Effector memory CD4-positive, alpha-beta T cell (primary cell): Measurements from ENCODE around the gene APOBEC3H.
"Not testable (repeated sequence)": the region's sequence is repeated elsewhere in the genome, so short reads cannot be mapped to it uniquely, and the experiment has no call there.

Experiments used
- DNase-seq, 3 donors: peaks; one replicate each; pipeline ENCODE4 v3.0.0-alpha.2; 2020
- H3K27ac ChIP-seq: 2 replicates; pipeline ENCODE4 v1.7.0; 2013; ENCODE audit warnings: mild to moderate bottlenecking, low read length, moderate library complexity; ENCODE audit not compliant: insufficient read depth, poor library complexity, severe bottlenecking
- H3K27me3 ChIP-seq: replicated peaks from 2 replicates; pipeline ENCODE4 v1.7.0; 2013; ENCODE audit warnings: mild to moderate bottlenecking, low read length; ENCODE audit not compliant: insufficient read depth, control insufficient read depth, poor library complexity, severe bottlenecking
- H3K36me3 ChIP-seq: 2 replicates; pipeline ENCODE4 v1.7.0; 2013; ENCODE audit warnings: mild to moderate bottlenecking, low read length, moderate library complexity; ENCODE audit not compliant: control insufficient read depth, insufficient read depth
- H3K4me1 ChIP-seq: 2 replicates; pipeline ENCODE4 v1.7.0; 2013; ENCODE audit warnings: low read length, mild to moderate bottlenecking; ENCODE audit not compliant: control insufficient read depth, insufficient read depth, poor library complexity, severe bottlenecking
- H3K4me3 ChIP-seq: 2 replicates; pipeline ENCODE4 v1.7.0; 2013; ENCODE audit warnings: low read length, low read depth, mild to moderate bottlenecking; ENCODE audit not compliant: insufficient read depth, poor library complexity, severe bottlenecking
- H3K9me3 ChIP-seq: 2 replicates; pipeline ENCODE4 v1.7.0; 2013; ENCODE audit warnings: mild to moderate bottlenecking, low read length, moderate library complexity; ENCODE audit not compliant: control insufficient read depth

The APOBEC3H gene

DNA sequence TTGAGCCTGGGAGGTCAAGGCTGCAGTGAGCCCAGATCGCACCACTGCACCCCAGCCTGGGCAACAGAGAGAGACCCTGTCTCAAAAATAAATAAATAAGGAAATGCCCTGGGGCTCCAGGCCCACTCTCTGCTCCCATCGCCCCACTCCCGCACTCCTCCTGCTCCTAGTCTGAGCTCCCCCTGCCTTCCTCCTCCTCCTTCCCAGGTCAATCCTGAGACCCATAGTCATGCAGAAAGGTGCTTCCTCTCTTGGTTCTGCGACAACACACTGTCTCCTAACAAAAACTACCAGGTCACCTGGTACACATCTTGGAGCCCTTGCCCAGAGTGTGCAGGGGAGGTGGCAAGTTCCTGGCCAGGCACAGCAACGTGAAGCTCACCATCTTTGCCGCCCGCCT lies 26.9 kb upstream of the APOBEC3H start:
- no peaks in the 10 kb centered on the region for H3K4me1 ChIP-seq
- H3K4me3 ChIP-seq: no peak overlapping the region
- no peaks in the 10 kb centered on the region for H3K27me3 ChIP-seq
- H3K36me3 ChIP-seq: no peaks in the 10 kb centered on the region
- DNase-seq: no peak
- no peaks in the 10 kb centered on the region for H3K9me3 ChIP-seq
- no peak overlapping the region for H3K27ac ChIP-seq

DNA sequence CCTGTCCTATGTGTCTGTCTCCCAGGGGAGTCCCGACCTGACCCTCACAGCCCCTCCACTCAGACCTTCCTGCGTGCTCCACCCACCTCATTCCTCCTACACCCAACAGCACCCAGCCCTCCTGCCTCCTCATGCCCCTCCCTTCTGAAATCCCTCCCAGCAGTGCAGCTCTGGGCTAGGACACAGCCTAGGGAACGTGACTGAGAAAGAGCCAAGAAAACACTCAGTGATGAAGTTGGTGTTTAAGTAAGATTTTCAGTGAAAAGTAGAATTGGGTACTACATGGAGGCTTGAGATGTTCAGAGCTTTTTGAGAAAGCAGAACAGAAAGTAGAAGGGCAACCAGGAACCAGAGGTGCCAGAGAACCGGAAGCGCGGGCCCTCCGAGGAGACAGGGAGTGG lies 24.5 kb upstream of the APOBEC3H start:
- H3K27ac ChIP-seq, H3K36me3 ChIP-seq, H3K27me3 ChIP-seq, DNase-seq, H3K9me3 ChIP-seq, H3K4me1 ChIP-seq, H3K4me3 ChIP-seq: not testable (repeated sequence)

DNA sequence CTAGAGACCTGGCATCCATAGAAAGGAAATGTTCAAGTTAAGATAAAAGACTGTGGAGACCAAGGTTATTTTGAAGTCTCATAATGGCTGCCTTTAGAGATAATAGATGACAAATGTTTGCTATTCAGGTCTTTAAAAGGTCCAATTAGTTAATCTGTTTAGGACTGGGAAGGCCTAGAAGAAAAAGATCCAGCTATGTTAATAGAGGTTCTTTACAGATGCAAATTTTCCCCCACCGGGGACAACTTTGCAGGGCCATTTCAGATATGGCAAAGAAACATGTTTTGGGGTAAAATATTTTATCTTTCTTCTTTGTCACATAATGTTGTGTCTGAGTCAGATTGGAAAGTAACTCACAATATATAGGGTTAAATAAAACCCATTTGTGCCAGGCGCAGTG lies 23.1 kb upstream of the APOBEC3H start:
- H3K4me3 ChIP-seq: no peak overlapping the region
- H3K36me3 ChIP-seq: no peaks in the 10 kb centered on the region
- no peak overlapping the region for H3K27ac ChIP-seq
- H3K9me3 ChIP-seq: no peaks in the 10 kb centered on the region
- no peaks in the 10 kb centered on the region for H3K27me3 ChIP-seq
- peaks cover 10% of the 10 kb centered on the region for H3K4me1 ChIP-seq
- DNase-seq: no peak

DNA sequence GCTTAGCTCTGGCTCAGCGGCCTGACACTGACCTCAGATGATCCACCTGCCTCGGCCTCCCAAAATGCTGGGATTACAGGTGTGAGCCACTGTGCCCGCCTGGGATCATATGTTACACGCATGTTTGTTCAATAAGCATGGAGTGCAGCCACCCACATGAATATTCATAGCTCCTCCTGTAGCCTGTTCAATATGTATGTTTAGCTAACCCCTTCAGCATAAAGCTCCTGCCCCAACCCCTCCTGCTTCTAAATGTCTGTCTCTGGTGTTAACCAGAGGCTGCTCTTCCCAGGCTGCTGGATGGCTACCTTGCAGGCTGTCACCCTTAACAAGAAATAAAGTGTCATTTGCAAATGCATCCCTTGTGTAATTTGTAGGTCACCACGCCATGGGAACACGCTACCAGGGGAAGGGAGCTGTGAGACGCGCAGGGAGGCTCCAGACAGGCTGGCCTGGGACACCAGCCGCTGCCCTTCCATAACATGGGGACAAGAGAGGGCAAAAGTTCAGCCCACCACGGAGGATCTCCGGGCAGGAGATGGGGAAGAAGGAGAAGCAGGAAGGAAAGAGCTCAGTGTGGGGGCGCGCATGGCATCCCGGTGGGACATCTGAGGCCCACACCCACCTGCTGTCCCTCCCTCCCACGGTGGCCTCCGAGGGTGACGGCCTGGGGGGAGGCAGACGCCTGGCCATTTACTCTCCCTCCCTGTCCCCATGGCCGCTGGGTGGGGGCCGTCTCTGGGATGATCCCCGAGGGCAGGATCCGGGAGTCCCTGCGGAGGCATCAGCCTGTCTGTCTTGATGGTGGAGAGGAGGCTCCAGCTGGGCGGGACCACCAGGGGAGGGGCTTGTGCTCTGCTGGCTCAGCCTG lies 20.7 kb upstream of the APOBEC3H start:
- H3K4me3 ChIP-seq, H3K27me3 ChIP-seq, H3K9me3 ChIP-seq, DNase-seq: not testable (repeated sequence)
- peaks cover 11% of the 10 kb centered on the region for H3K36me3 ChIP-seq
- peak overlapping the region; percentile 25 for H3K27ac ChIP-seq
- peaks cover 20% of the 10 kb centered on the region for H3K4me1 ChIP-seq

DNA sequence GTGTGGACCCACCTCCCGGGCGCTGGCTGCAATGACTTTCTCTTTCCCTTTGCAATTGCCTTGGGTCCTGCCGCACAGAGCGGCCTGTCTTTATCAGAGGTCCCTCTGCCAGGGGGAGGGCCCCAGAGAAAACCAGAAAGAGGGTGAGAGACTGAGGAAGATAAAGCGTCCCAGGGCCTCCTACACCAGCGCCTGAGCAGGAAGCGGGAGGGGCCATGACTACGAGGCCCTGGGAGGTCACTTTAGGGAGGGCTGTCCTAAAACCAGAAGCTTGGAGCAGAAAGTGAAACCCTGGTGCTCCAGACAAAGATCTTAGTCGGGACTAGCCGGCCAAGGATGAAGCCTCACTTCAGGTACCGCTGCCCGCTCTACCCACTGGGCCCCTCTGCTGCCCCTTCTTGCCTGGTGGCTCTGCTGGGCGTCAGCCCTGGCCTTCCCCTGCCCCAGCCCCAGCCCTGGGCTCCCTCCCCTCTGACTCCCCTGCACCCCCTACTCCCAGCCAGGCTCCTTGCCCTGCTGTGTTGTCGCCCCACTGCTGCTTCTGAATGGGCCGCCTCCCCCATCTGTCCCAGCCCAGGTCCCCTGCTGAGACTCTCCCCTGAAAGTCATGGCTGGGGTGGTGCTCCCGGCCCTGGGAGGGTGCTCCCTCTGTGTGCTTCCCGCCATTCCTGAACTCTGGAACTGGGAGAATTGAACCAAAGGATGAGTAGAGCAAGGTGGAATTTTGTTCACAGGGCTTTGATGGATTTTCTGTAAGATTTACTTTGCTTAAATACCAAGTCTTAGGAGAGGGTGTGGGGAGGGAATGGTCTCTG lies 19.8 kb upstream of the APOBEC3H start, which contains the start of gene APOBEC3G:
Gene APOBEC3G (plus strand): TSS at position 250 of the 815 bp plus-strand sequence. CDS start 87 bp downstream, at position 337.
- not testable (repeated sequence) for H3K27me3 ChIP-seq
- Histone ChIP-seq H3K27ac (peak within 1 kb of the TSS; percentile 77), H3K4me1 (peaks cover 20% of the 10 kb centered on the region)

DNA sequence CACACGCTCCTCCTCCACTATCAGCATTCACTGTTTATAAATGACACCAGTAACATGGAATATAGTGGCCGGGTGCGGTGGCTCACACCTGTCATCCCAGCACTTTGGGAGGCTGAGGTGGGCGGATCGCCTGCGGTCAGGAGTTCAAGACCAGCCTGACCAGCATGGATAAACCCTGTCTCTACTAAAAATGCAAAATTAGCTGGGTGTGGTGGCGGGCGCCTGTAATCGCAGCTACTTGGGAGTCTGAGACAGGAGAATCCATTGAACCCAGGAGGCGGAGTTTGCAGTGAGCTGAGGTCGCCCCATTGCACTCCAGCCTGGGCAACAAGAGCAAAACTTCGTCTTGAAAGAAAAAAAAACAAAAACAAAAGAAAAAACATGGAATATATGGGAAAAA lies 19.1 kb upstream of the APOBEC3H start:
- DNase-seq, H3K27me3 ChIP-seq, H3K9me3 ChIP-seq: not testable (repeated sequence)
- Histone ChIP-seq H3K4me3 (peak overlapping the region; percentile 57), H3K27ac (peak overlapping the region; percentile 77), H3K4me1 (peaks cover 23% of the 10 kb centered on the region), H3K36me3 (peaks cover 21% of the 10 kb centered on the region)

More for the DNA sequence above, 19.8 kb upstream of the APOBEC3H start, which contains the start of gene APOBEC3G:
- not testable (repeated sequence) for H3K9me3 ChIP-seq
- Histone ChIP-seq H3K4me3 (peak within 1 kb of the TSS; percentile 57), H3K36me3 (peaks cover 20% of the 10 kb centered on the region)
- peak; percentile 48 to 51 (median 50) for DNase-seq

DNA sequence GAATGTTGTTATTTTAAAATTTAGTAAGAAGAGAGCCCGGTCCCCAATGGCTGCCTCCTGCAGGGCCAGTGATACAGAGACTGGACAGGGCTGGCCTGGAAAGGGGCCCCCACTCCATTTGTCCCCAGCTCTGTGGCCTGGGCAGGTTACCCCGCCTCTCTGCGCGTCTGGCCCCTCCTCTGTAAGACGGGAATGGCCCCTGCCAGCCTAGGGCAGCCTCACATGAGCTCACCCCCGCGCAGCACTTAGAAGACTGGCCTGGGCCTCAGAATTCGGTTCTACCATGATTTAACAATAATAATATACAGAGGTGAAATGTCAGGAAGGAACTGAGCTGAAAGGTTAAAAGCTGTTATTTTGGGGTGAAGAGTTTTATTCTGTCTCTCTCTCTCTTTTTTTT lies 18.7 kb upstream of the APOBEC3H start:
- H3K27ac ChIP-seq: no peak overlapping the region
- peaks cover 27% of the 10 kb centered on the region for H3K4me1 ChIP-seq
- no peaks in the 10 kb centered on the region for H3K9me3 ChIP-seq
- peak overlapping the region; percentile 57 for H3K4me3 ChIP-seq
- DNase-seq: no peak
- peaks cover 23% of the 10 kb centered on the region for H3K36me3 ChIP-seq
- H3K27me3 ChIP-seq: no peaks in the 10 kb centered on the region

DNA sequence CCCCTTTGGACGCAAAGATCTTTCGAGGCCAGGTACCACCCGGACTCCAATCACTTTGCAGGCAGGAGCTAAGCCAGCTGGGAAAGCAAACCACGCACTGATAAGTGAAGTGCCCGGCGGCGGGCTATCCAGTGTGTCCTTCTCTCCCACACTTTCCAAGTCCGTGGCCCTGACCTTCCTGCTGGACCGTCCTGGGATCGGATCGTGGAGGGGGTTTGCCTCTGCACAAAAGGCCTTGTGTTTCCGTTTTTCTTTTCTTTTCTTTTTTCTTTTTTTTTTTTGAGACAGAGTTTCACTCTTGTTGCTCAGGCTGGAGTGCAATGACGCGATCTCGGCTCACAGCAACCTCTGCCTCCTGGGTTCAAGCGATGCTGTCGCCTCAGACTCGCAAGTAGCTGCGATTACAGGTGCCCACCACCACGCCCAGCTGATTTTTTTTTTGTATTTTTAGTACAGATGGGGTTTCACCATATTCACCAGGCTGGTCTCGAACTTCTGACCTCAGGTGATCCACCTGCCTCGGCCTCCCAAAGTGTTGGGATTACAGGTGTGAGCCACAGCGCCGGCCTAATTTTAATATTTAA lies 17.9 kb upstream of the APOBEC3H start:
- not testable (repeated sequence) for H3K9me3 ChIP-seq, DNase-seq, H3K27me3 ChIP-seq, H3K27ac ChIP-seq, H3K4me3 ChIP-seq
- peaks cover 28% of the 10 kb centered on the region for H3K36me3 ChIP-seq
- peaks cover 28% of the 10 kb centered on the region for H3K4me1 ChIP-seq

DNA sequence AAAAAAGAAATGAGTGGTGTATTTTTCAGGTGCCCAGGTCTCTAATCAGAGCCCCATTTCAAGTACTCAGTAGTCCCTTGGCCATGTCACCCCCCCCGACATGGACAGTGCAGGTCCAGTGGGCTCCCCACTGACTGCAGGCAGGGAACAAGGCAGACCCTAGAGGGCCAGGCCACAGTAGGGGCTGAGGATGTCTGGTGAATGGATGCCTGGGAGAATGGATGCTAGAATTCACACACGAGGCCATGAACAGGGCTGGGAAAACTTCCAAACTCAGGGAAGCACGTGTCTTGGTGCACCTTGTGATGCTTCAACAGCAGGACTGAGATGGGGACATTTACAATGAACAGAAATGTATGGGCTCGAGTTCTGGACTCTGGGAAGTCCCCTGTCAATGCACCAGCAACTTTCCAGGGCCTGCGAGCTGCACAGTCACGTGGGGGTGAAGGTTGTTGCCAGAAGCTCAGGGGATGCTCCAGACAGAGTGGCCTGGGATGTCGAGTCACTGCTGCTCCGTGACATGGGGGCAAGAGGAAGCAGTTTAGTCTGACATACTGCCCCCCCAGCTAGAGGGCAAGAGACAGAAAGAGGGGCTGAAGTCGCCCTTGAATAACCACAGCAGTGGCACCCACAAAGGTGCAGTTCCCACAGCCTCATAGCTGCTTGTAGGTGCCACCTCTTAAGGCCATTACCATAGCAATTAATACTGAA lies 16.8 kb upstream of the APOBEC3H start:
- peak in 2 of 3 donors; percentile 42 to 51 for DNase-seq
- Histone ChIP-seq H3K4me3 (no peak overlapping the region), H3K4me1 (peaks cover 28% of the 10 kb centered on the region)

More for the DNA sequence above, 16.8 kb upstream of the APOBEC3H start:
- Histone ChIP-seq H3K27ac (no peak overlapping the region), H3K36me3 (peaks cover 28% of the 10 kb centered on the region), H3K27me3 (no peaks in the 10 kb centered on the region), H3K9me3 (no peaks in the 10 kb centered on the region)
